GM20000 (cell line): Measurements from ENCODE around the gene SGTB.
"Not testable (repeated sequence)": the region's sequence is repeated elsewhere in the genome, so short reads cannot be mapped to it uniquely, and the experiment has no call there.

Experiments used
- DNase-seq: peaks from one replicate; pipeline ENCODE4 v3.0.0; 2012; ENCODE audit warnings: low spot score
- CTCF ChIP-seq: IDR thresholded peaks from 2 replicates; pipeline ENCODE4 v1.5.1; 2012; ENCODE audit warnings: mild to moderate bottlenecking, control low read depth; ENCODE audit errors: extremely low read depth, missing control alignments

Gene SGTB

GRCh38 chr5:65695162-65695755, 26.6 kb downstream of the SGTB start:
- no peak for TF ChIP-seq CTCF
- peak; percentile 36 for DNase-seq

- TF ChIP-seq CTCF = no peak
- no peak for DNase-seq
Measured at GRCh38 chr5:65693121-65693520, 28.8 kb downstream of the SGTB start.

GRCh38 chr5:65682148-65682547, 39.8 kb downstream of the SGTB start:
- no peak for DNase-seq
- no peak for TF ChIP-seq CTCF

GRCh38 chr5:65676056-65676455, 45.9 kb downstream of the SGTB start:
- DNase-seq = not testable (repeated sequence)

GRCh38 chr5:65674749-65675148, 47.2 kb downstream of the SGTB start:
- TF ChIP-seq CTCF = no peak
- DNase-seq = no peak

- no peak for DNase-seq
- TF ChIP-seq CTCF = no peak
Measured at GRCh38 chr5:65672796-65673195, 49.1 kb downstream of the SGTB start.

- no peak for TF ChIP-seq CTCF
- no peak for DNase-seq
Measured at GRCh38 chr5:65668696-65669095, 53.2 kb downstream of the SGTB start.

- DNase-seq = no peak
- no peak for TF ChIP-seq CTCF
Measured at GRCh38 chr5:65663804-65664521, 57.9 kb downstream of the SGTB start.
